ENCODE data around the gene SMYD5. TPM values are rescaled to one million over a fixed set of nuclear protein-coding genes. Genes with fewer than 3 reads are reported as not detected.

SMYD5 gene
- total and polyA plus RNA-seq, 2 donors from 2014 or later = 20.8 to 23.5 TPM

DNA sequence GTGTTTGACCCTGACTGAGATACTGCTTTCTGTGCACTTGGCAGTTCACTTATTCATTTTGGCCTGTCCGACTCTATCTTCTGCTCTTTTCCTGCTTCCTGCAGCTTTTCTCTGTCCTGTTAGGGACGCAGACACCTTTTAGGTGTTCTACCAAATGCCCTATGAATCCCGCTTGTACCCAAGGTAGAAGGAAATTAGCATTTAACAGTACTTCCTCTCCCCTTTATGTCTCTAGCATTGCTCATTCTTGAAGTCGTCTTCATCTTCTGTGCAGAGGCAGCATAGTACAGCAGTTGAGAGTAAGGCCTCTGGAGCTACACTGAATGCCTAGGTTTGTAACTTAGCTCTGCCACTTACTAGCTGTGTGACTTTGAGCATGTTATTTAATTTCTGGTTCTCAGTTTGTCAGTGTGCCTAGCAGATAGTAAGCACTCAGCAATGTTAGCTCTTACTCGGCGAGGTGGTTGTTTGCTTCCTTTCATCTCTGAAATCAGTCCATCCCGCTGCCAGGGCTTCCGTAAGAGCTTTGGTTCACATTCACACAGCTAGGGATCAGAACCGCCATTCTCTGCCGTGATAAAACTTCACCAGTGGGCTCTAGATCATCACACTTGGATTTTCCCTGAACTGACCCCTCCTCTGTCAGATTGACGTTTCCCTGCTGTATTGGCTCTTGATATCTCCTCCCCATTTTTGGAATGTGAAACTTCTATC, 21.4 kb downstream of the SMYD5 start:
- no peak for TF ChIP-seq CTCF (IDR thresholded peaks at IDR 0.05; ENCODE audit: borderline replicate concordance, extremely low read depth, insufficient read depth)
- no peak overlapping the region for H3K27ac ChIP-seq (ENCODE audit: low read depth in 2 of 2, low read length in 2 of 2)
- peaks cover 6 to 20% (median 11%) of the 10 kb centered on the region in 3 donors for H3K4me1 ChIP-seq (ENCODE audit: control insufficient read depth in 2 of 3, insufficient read depth in 2 of 3, low read depth in 1 of 3, low read length in 3 of 3)
- peak overlapping the region; percentile 71 to 72 (median 72) for H3K9ac ChIP-seq (ENCODE audit: low read length in 3 of 3)
- peaks cover 0 to 9% (median 2%) of the 10 kb centered on the region in 3 donors for H3K36me3 ChIP-seq (ENCODE audit: control insufficient read depth in 2 of 3, insufficient read depth in 3 of 3, low read length in 3 of 3)
- intact Hi-C loops (cut with DNase I) = no loop called here
- no peaks in the 10 kb centered on the region for H3K9me3 ChIP-seq (ENCODE audit: control insufficient read depth in 2 of 3, insufficient read depth in 1 of 3, low read length in 3 of 3)
- peak overlapping the region; percentile 93 to 98 (median 98) for H3K4me3 ChIP-seq (ENCODE audit: low read length in 3 of 3)
- no peaks in the 10 kb centered on the region for H3K27me3 ChIP-seq (ENCODE audit: control insufficient read depth, insufficient read depth, low read length)
- FAIRE-seq (no peak), DNase-seq (no peak)

- Histone ChIP-seq H3K4me3 (ENCODE audit: low read length in 3 of 3) (no peak overlapping the region), H3K9ac (ENCODE audit: low read length in 3 of 3) (no peak overlapping the region), H3K9me3 (ENCODE audit: control insufficient read depth in 2 of 3, insufficient read depth in 1 of 3, low read length in 3 of 3) (no peaks in the 10 kb centered on the region), H3K4me1 (ENCODE audit: control insufficient read depth in 2 of 3, insufficient read depth in 2 of 3, low read depth in 1 of 3, low read length in 3 of 3) (peaks cover 6 to 20% (median 10%) of the 10 kb centered on the region in 3 donors), H3K27ac (ENCODE audit: low read depth in 2 of 2, low read length in 2 of 2) (no peak overlapping the region), H3K36me3 (ENCODE audit: control insufficient read depth in 2 of 3, insufficient read depth in 3 of 3, low read length in 3 of 3) (peaks cover 0 to 9% (median 5%) of the 10 kb centered on the region in 3 donors), H3K27me3 (ENCODE audit: control insufficient read depth, insufficient read depth, low read length) (no peaks in the 10 kb centered on the region)
- no peak for DNase-seq
- no peak for FAIRE-seq
- intact Hi-C loops (cut with DNase I) = no loop called here
- no peak for TF ChIP-seq CTCF (IDR thresholded peaks at IDR 0.05; ENCODE audit: borderline replicate concordance, extremely low read depth, insufficient read depth)
Measured at GRCh38 chr2:73237168-73237567, 23.1 kb downstream of the SMYD5 start.

DNA sequence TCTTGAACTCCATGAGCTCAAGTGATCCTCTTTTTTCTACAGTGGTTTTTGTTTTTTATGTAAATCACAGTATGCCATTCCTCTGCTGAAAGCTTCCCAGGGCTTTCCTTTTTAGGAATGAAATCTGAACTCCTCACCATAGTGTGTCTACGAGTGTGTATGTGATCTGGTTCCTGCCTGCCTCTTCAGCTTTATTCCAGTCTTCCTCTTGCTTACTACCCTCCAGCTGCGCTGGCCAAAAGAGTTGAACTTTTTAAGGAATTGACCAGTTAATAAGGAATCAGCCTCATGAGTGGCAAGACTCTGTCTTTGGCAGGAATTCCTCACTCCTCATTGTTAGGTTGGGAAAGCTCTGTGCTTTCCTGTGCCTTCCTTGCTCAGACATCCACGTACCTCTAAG, 24.1 kb downstream of the SMYD5 start:
- TF ChIP-seq CTCF (IDR thresholded peaks at IDR 0.05; ENCODE audit: borderline replicate concordance, extremely low read depth, insufficient read depth) = no peak
- FAIRE-seq (no peak), DNase-seq (no peak)
- intact Hi-C loops (cut with DNase I) = no loop called here
- peaks cover 0 to 18% (median 8%) of the 10 kb centered on the region in 3 donors for H3K36me3 ChIP-seq (ENCODE audit: control insufficient read depth in 2 of 3, insufficient read depth in 3 of 3, low read length in 3 of 3)
- no peak overlapping the region for H3K4me3 ChIP-seq (ENCODE audit: low read length in 3 of 3)
- peaks cover 4 to 14% (median 7%) of the 10 kb centered on the region in 3 donors for H3K4me1 ChIP-seq (ENCODE audit: control insufficient read depth in 2 of 3, insufficient read depth in 2 of 3, low read depth in 1 of 3, low read length in 3 of 3)
- no peaks in the 10 kb centered on the region for H3K27me3 ChIP-seq (ENCODE audit: control insufficient read depth, insufficient read depth, low read length)
- H3K9me3 ChIP-seq (ENCODE audit: control insufficient read depth in 2 of 3, insufficient read depth in 1 of 3, low read length in 3 of 3) = no peaks in the 10 kb centered on the region
- H3K9ac ChIP-seq (ENCODE audit: low read length in 3 of 3) = no peak overlapping the region
- no peak overlapping the region for H3K27ac ChIP-seq (ENCODE audit: low read depth in 2 of 2, low read length in 2 of 2)
